HG03108 (cell line): ENCODE data around the gene SPATA32.

Experiments
- ATAC-seq: cut with Tn5 transposase; IDR thresholded peaks from one replicate; pipeline ENCODE4 v1.9.1; 2021; ENCODE audit warnings: moderate library complexity; ENCODE audit not compliant: unreplicated experiment

SPATA32 gene

DNA sequence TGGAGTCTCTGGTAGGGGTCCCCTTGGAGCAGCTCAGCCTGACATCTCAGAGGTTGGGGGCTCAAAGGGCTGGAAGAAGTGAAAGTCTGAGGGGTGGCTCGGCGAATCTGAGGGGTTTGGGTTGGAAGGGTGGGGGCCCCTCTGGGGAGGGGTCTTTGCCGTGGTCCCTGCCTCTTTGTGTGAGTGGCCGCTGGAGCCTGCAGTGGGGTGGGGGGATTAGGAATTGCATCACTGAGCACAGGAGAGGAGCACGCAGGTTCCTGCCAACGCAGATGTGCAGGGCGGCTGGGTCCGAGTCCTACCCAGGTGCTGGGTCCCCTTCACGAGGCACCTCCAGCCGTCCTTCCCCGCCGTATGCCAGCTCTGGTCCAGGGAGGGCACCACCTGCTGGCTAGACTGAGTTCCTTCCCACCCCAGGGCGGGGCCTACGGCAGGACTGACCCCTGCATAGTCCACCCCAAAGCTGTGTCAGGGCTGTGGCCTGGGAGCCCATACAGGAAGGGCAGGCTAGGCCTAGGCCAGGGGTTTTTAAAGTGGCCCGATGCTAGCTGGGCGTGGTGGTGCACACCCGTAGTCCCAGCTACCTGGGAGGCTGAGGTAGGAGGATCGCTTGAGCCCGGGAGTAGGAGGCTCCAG is 30.3 kb downstream of the SPATA32 start:
- no peak for ATAC-seq

DNA sequence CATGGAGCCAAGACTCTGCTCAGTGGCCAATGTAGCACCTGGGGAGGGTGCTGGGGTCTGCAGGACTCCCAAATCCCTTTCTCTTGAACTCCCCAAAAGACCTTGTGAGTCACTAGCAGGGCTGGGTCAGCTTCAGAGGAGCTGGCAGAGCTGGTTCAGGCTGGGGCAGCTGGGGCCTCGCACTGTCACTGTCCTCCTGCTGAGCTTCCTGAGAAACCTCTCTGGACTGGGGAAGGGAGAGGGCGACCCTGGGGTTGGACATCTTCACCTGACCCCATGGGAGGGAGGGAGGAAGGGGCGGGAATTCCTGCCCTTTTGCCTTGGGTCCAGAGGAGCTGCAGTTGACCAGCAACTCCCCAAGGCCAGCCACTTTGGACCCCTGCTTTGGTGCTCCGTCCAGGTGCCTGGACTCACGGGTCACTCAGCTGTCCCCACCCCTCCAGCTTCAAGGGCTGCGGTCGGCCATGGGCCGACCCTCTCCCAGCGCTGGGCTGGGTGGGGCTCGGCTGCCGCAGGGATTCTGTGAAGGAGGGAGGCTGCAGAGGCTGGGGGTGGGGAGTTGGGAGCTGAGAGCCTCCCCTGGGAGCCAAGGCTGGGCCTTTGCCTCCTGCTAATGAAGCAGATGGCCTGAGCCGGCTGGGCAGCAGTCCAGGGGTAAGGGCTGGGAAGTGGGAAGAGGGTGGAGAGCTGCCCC is 31.0 kb downstream of the SPATA32 start:
- ATAC-seq: no peak

DNA sequence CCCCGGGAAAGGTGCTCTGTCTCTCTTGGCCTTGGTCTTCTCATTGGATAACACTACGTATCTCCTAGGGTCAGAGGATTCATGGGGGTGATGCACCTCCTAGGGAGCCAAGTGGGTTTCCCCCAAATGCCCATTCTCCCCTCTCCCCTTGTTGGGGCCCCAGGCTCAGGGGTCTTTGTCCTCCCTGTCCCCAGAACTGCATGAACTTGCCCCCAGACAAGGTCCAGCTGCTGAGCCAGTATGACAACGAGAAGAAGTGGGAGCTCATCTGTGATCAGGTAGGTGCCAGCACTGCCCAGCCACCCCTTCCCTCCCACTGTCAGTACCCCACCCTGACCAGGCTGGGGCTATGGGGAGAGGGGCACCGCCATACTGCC is 31.5 kb downstream of the SPATA32 start:
- ATAC-seq: no peak

DNA sequence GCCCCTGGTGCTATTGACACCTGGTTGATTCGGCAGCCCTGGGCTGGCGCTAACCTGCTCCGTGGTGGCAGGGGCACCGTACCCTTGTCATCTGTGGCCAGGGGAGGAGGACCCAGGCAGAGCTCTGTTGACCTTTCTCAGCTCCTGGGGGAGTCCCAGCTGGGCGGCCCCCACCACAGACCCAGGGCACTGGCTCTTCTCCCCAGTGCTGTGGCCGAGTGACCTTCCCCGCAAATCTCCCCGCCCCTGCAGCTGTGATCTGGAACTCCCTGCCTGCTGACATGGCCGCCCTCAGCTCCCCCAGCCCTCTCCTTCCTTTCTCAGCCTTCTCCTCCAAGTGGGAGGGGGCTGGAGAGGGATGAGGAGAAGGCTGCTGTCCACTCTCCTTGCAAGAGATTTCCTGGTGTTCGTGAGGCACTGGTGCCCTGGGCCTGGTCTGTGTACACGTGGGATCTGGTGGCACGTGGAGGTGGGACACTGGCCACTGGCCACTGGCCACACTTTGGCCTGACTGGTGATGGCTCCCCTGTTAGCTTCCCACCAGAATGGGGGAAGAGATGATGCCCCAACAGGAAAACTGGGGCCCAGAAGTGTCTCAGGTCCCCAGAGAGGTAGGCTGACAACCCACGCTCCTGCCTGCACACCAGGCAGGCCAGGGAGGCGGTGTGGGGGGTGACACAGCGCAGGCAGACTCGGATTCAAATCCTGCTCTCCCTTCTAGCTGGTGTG is 32.0 kb downstream of the SPATA32 start:
- no peak for ATAC-seq

DNA sequence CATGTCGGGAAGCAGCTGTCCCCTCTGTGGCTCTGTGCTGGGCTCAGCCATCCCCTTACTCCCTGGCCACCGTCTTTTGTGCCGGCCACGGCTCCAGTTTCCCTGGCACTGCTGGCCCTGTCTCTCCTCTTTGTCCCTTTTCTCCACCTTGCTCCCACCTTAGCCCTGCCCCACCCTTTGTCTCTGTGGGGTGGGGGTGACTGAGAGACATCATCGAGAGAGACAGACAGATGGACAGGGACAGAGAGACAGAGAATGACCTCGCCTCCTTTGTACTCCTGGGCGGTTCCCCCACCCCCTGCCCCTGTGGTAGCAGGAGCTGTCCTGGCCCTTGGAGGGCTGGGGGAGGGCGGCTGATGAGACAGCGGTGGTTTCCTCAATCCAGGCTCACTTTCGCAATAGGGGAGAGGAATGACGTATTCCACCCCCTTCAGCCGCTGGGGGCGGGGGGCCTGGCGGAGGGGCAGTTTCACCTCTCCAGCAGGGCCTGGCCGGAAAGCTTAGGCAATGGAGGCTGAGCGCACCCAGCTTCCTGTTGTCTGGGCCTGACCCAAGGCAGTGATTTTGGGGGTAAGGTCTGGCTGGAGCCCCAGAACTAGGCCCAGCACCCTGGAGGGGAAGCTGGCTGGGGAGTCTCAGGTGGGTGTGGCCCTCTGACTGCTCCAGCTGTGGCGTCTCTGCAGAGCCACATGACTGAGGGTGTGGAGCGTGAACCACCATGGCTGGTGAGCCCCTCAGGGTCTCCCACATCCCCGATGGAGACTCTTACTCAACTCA is 32.9 kb downstream of the SPATA32 start:
- ATAC-seq: peak; percentile 24

DNA sequence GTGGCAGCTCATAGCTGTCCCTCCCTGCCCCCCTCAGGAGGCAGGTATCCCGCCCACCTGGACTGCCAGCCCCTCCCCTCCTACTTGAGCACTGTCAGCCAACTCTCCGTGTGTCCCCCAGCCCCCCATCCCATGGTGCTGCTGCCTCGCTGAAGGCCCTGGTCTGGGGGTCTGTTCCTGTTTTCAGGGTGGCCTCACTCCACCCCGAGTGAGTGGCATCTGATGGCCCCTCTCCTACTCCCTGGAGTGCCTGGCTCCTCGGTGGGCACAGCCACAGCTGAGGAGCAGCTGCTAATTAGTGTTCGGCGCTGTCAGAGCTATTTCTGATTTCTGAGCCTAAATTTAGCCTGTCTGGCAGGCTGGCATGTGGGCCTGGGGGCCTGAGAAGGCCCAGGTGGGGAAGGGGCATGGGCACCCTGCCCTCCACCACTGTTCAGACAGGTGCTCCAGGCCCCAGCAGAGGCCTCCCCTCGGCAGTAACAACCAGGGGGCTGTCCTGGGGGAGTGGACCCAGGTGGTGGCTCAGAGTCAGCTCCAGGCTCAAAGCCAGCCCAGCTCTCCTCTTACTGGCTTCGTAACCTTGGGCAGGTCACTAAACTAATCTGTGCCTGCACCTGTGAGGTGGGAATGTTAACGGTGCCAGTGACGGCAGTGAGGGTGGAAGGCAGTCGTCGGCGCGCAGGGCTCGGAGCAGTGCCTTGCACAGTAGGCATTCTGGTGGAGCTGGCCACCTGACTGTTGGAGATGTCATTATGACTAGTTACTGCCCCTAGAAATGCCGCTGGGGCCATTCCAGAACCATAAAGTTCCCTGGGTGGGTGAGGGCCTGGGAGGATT is 33.8 kb downstream of the SPATA32 start:
- ATAC-seq: no peak

DNA sequence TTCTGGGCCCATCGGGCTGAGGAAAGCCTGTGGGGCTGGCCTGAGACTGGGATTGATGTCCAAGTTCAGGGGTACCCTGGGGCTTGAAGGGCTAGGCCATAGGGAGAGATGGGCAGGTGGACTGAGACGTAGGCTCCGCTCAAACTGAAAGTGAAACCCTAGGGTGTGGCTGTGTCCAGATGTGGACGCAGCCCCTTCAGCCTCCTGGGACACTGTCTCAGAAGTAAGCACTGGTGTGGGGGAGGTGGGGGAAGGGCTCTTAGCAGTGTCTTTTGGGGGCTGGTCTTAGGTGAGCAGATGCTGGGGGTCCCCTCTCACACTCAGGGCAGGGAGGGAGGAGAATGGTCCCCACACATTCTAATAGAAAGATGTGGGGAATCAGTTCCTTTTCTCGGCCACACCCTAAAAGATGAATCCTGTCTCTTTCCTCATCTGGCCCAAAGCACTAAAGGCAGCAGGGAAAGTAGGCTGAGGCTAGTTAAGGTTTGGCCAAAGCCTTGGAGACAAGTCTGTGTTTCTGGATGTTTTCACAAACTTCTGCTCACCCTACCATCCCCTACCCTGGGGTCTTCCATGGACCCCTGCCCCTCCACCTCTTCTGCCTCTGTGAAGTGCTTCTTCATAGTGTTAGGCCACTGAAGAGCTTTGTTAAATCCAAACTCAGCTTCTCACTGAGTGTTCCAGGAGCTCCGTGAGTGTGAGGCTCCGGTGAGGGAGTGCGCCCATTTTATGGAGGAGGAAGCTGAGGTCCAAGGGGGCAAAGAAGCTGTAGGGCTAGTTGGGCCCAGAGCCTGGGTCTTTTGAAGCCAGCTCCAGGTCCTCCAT is 34.6 kb downstream of the SPATA32 start:
- ATAC-seq: peak; percentile 18

DNA sequence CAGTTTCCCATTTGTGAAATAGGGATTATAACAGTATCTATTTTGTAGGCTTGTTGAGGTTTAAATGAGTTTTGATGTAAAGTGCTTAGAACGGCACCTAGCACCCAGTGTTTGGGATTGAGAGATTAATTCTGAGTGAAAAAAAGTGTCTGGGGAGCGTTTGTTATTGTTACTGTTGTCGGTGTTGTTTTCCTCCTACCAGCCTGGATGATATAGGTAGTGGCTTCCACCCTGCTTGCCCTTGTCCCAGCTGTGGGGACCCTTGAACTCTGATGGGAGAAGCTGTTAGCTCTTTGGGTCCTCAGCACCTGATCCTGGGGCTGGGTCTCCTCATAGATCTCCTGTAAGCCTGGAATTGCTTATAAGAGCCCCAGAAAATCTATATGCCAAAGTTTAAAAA is 35.3 kb downstream of the SPATA32 start:
- ATAC-seq: no peak

DNA sequence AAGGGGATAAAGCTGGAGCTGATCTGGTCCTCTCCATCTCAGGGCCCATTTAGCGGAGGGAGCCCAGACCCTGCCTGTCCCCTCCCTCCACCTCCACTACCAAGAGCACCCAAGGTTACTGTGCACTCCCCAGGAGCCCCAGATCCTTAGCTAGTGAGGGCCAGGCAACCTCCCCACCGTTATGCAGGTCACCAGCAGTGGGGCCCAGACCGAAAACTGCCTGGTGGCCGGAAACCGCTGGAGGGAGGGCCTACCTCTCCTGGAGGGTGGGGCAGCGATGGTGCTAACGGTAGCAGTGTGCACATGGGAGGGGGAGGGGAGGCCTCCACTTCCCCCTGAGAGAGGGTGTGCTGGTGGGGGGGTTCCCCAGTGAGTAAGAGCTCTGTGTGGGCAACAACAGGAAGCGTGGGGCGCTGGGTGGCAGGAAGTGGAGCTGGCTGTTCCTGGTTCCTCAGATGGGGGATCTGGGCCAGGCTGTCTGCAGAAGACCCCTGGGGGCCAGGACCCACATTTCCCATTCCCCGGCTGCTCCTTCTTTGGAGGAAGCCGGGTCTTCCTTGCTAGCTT is 35.8 kb downstream of the SPATA32 start:
- ATAC-seq: peak; percentile 38

DNA sequence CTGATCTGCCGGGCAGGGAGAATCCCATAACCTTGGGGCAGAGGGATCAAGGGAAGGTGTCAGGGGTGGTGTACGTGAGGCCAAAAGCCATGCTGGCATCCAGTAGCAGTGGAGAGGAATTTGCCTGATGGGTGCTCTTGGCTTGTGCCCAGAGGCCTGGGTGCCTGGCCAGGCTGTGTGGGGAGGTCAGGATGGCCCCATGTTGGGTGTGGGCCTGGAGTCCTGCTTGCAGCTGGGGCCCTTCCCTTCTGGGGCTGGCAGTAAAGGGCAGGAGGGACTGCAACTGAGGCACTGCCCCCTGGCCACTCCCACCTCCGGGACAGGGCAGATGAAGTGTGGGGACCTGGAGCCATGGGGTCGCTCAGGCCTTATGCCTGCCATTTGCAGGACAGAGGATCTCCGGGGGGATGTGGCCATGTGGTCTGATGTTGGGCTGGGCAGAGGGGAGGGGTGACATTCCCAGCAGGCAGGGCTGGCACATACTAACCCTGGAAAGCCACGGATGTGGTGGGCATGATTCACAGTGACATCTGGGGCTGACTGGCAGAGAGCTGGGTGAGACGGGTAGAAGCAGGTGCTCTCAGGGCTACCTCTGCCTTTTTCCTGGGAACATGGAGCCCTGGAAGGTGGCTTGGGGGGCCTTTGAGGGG is 36.7 kb downstream of the SPATA32 start:
- ATAC-seq: no peak

DNA sequence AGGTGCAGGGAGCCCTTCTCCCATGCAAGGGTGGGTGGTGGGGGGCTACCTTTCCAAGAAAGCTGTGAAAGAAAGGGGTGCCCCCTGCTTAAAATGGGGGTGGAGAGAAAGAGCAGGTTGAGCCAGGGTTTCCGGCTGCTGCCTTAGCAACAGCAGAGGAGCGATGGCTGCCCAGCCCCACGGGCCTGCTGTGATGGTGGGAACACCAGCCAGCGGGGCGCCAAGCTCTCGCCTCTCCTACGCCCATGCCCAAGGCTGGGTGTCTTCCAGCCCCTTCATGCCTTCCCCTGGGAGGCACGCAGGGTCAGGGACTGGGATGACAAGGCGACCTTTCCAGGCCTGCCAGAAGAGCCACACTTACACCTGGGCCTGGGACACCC is 37.2 kb downstream of the SPATA32 start:
- ATAC-seq: no peak

DNA sequence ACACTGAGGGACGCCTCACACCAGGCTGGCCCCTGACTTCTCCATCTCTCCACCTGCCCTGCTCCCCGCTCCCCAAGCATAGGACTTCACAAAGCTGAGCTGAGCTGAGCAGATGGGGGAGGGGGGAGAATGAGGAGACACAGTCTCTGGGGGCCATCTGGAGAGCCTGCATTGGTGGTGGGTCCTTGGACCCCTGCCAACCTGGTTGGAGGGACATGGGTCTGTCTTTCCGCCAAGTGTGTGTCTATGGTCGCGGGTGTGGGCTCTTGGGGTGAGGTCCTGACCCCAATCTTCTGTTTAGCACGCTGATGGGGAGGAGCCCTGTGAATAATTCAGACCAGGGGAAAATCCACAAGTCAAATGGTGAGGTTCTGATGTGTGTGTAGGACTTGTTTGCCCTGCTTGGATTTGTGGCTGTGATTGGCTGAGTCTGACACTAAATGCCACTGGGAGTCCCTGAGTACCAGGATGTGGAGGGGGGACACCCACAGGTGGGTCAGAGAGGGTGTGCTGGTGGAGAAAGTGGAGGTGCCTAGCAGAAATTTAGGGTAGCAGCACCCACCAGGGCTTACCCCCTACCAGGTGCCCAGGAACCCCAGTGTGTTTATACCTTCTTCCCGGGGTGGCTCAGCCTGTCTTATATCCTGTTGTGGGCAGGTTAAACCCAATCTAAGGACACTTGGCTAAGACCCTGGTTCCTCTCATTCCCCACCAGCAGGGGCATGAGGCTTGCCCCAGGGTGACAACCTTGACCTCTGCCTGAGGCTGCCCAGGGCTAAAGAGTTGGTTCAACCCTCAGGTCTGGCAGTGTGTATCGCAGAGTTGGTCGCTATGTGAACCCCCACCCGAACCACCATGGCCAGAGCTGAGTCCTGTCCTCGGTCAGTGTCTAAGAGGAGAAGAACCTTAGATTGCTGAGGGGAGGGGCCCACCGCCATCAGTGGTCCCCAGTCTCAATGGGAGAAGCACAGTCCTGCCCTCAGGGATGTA is 38.1 kb downstream of the SPATA32 start:
- no peak for ATAC-seq

DNA sequence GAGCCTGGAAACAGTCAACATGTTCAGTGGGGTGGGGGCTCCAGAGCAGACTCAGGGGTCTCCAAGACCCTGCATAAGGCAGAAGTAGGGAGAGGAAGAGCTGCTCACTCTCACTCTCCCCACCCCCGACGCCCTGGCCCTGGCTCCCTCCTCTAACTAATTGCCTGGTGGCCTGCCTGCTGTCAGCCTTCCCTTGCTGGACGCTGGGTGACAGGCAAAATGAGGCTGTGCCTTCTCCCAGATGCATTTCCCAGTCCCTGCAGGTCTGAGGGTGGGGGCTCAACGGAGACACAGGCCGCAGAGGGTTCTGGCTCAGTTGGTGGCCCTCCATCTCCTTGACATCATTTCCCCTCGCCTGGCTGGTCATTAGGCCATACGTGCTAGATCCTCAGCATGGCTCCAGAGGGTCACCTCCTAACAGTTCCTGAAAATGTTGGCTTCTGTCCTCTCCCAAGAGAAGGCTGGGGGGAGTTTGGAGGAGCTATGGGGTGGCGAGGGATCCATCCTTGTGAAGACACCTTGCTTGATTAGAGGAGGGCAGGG is 38.8 kb downstream of the SPATA32 start:
- no peak for ATAC-seq

DNA sequence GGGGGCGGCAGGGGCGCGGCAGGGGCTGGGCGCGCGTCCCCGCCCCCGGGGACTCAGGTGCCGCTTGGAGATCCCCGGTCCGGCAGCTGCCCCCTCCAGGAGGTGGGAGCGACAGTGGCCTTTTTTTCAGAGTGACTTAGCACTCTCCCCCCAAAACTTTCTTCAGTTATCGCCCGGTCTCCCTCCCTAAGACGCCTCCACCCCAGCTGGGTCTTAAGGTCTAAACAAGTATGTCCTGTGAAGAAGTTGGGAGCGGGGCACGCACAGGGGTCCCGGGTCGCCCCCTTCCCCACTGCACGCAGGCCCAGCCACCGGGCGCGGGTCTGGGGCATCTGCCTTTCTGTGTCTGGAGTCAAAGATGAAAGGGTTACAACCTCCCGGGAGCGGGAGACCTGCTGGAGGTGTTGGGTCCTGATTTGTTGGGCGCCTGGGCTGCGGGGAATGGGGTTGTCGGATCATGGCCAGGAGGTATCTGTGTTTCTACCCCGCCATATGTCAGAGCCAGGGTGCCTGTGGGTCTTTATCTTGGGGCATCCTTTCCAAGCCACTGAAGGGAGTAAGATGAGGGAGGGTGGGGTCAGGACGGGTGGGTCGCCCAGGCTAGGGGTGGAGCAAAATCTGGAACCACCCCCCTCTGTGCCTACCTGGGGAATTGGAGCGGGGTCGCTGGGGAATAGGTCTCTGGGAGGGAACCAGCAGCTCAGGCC is 39.5 kb downstream of the SPATA32 start:
- no peak for ATAC-seq

DNA sequence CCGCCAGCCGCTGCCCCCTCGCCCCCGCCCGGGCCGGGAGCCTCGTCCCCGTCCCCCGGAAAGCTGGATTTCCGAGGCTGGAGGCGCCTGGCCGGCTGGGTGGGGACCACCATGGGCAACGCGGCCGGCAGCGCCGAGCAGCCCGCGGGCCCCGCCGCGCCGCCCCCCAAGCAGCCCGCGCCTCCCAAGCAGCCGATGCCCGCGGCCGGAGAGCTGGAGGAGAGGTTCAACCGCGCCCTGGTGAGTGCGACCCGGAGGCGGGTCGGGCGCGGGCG is 39.9 kb downstream of the SPATA32 start:
- no peak for ATAC-seq

DNA sequence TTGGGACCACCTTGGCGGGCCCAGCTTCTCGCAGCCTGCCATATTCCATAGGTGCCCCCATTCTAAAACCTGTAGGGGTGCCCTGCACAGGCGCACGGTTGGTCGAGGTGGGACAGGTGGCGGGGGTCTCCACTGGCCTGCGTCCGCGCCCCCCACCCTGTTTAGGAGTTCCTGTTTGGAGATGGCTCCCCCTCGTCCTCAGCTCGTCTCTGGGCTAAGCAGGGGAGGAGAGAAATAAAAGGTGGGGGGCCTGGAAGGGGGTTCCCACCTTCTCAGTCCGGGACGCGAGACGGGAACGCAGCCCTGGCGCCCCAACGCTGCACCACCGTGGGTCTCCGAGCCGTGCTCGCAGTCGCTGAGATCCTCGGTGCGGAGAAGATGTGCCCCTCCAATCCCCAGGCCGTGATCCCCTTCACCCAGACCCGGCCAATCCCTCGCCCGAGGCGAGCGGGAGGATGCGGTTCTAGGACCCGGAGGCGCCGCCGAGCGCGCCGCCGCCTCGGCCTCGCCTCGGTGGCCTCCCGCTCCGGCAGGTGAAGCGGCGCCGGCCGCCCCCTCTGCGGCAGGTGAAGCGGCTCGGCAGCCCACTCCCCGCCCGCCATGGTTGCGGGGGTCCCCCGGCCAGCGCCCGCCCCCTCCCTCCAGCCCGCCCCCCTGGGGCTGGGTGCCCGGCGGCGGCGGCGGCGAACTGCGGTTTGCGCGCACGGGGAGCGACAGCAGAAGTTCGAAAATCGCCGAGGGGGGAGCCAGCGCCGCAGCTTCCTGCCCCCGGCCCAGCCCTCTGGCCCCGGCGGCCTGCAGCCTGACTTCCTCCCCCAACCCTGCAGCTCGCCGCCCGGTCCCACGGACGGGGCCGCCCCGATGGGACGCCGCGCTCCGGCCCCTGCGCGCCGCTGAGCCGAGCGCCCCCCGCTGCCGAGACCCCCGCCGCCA is 40.5 kb downstream of the SPATA32 start, which contains the start of gene FMNL1:
Gene FMNL1, plus strand, starts transcription at position 805 of the 933 bp plus-strand sequence. CDS start 240 bp downstream, outside the sequence.
- ATAC-seq: no peak
